Measurements from ENCODE around the gene IFT88. TPM values are rescaled to one million over a fixed set of nuclear protein-coding genes. Genes with fewer than 3 reads are reported as not detected.

IFT88 gene
- polyA plus RNA-seq, 1 of the 3 experiments (the other 2 are of a cell fraction): 6.2 TPM

- DNase-seq: no peak
- ChIA-PET CTCF (interaction anchor here (0.7 kb wide), 1 partner anchor 85 kb away, joined by 5 read pairs; no protein-coding TSS in a partner anchor), POLR2A (no interaction called here)
- H3K9ac ChIP-seq: no peak overlapping the region
- TF ChIP-seq EZH2phosphoT487 (IDR thresholded peaks at IDR 0.05; ENCODE audit: borderline replicate concordance, low read depth) (no peak), ZBTB33 (IDR thresholded peaks at IDR 0.05; ENCODE audit: borderline replicate concordance, low read depth) (no peak), SIN3A (IDR thresholded peaks at IDR 0.05; ENCODE audit: borderline replicate concordance, low read depth, low read length) (no peak), MXI1 (IDR thresholded peaks at IDR 0.05; ENCODE audit: low read depth, low read length) (no peak), MEF2A (IDR thresholded peaks at IDR 0.05; ENCODE audit: borderline replicate concordance, low read depth) (no peak), JUND (IDR thresholded peaks at IDR 0.05) (no peak), RXRA (IDR thresholded peaks at IDR 0.05; ENCODE audit: borderline replicate concordance, low read depth) (no peak), CHD2 (IDR thresholded peaks at IDR 0.05; ENCODE audit: low read length, partially characterized antibody) (no peak), FOSL2 (IDR thresholded peaks at IDR 0.05; ENCODE audit: borderline replicate concordance, low read depth) (no peak), PBX3 (IDR thresholded peaks at IDR 0.05) (no peak), EP300 (IDR thresholded peaks at IDR 0.05; ENCODE audit: borderline replicate concordance in 1 of 2, low read depth in 1 of 2, low read length in 1 of 2) (no peak)
- H3K27ac ChIP-seq (ENCODE audit: low read depth in 2 of 2, low read length in 1 of 2): no peak overlapping the region
- peaks cover 4 to 7% of the 10 kb centered on the region in 2 experiments; a peak in 2 of 4 replicates for H3K4me1 ChIP-seq (ENCODE audit: control insufficient read depth in 1 of 2, insufficient read depth in 2 of 2, low read depth in 1 of 2, low read length in 1 of 2)
- H3K9me2 ChIP-seq: no peaks in the 10 kb centered on the region
- H2AFZ ChIP-seq (ENCODE audit: low read depth): no peak overlapping the region
- H3K9me3 ChIP-seq: peaks cover 1% of the 10 kb centered on the region; the same call in 1 of the 2 replicates
- H3F3A ChIP-seq (replicated peaks; ENCODE audit: insufficient read depth): peaks cover 11% of the 10 kb centered on the region
- H3K4me2 ChIP-seq: no peak overlapping the region
- H3K79me2 ChIP-seq (ENCODE audit: insufficient read depth): peaks cover 21% of the 10 kb centered on the region
- no peaks in the 10 kb centered on the region for H3K27me3 ChIP-seq (ENCODE audit: insufficient read depth)
- no peaks in the 10 kb centered on the region for H4K20me1 ChIP-seq (ENCODE audit: insufficient read depth)
- peaks cover 0 to 24% of the 10 kb centered on the region in 2 experiments for H3K36me3 ChIP-seq (replicated peaks in 1 of 2; ENCODE audit: control insufficient read depth in 1 of 2, insufficient read depth in 2 of 2, low read length in 1 of 2)
- no peak overlapping the region for H3K4me3 ChIP-seq (ENCODE audit: low read depth in 2 of 2, low read length in 1 of 2)
These were observed 4.7 kb downstream of the IFT88 start for GRCh38 chr13:20571676-20572075.

GRCh38 chr13:20573186-20573585, 6.2 kb downstream of the IFT88 start:
- CTCF ChIA-PET: no interaction called here
- no peak overlapping the region for H3K4me3 ChIP-seq (ENCODE audit: low read depth in 2 of 2, low read length in 1 of 2)
- no peak overlapping the region for H3K4me2 ChIP-seq
- H3K36me3 ChIP-seq (replicated peaks in 1 of 2; ENCODE audit: control insufficient read depth in 1 of 2, insufficient read depth in 2 of 2, low read length in 1 of 2): peaks cover 0 to 35% of the 10 kb centered on the region in 2 experiments
- no peak overlapping the region for H3K27ac ChIP-seq (ENCODE audit: low read depth in 2 of 2, low read length in 1 of 2)
- POLR2A ChIA-PET: no interaction called here
- peaks cover 0 to 2% of the 10 kb centered on the region in 2 experiments; a peak in 2 of 4 replicates for H3K4me1 ChIP-seq (ENCODE audit: control insufficient read depth in 1 of 2, insufficient read depth in 2 of 2, low read depth in 1 of 2, low read length in 1 of 2)
- no peaks in the 10 kb centered on the region for H4K20me1 ChIP-seq (ENCODE audit: insufficient read depth)
- WGBS (ENCODE audit: low lambda C conversion rate): 86% methylated on average over 4 of the region's 4 CpGs
- peaks cover 21% of the 10 kb centered on the region for H3K79me2 ChIP-seq (ENCODE audit: insufficient read depth)
- no peak for DNase-seq
- no peak overlapping the region for H2AFZ ChIP-seq (ENCODE audit: low read depth)
- no peak overlapping the region for H3K9ac ChIP-seq
- H3K27me3 ChIP-seq (ENCODE audit: insufficient read depth): no peaks in the 10 kb centered on the region
- peaks cover 2% of the 10 kb centered on the region for H3F3A ChIP-seq (replicated peaks; ENCODE audit: insufficient read depth)
- peaks cover 6% of the 10 kb centered on the region; the same call in 1 of the 2 replicates for H3K9me3 ChIP-seq
- TF ChIP-seq FOXM1 (IDR thresholded peaks at IDR 0.05; ENCODE audit: low read depth): no peak
- TF ChIP-seq EZH2phosphoT487 (IDR thresholded peaks at IDR 0.05; ENCODE audit: borderline replicate concordance, low read depth): no peak
- TF ChIP-seq USF2 (IDR thresholded peaks at IDR 0.05; ENCODE audit: borderline replicate concordance, low read depth, low read length): no peak
- H3K9me2 ChIP-seq: no peaks in the 10 kb centered on the region
